ENCODE results near the gene ARPC2.
A peak's percentile ranks its signal among the peaks of the same experiment; 100 is the strongest.
"Not testable (repeated sequence)": the region's sequence is repeated elsewhere in the genome, so short reads cannot be mapped to it uniquely, and the experiment has no call there.

The ARPC2 gene

GRCh38 chr2:218271865-218272530 is 55.0 kb downstream of the ARPC2 start:
- DNase-seq: no peak

DNA sequence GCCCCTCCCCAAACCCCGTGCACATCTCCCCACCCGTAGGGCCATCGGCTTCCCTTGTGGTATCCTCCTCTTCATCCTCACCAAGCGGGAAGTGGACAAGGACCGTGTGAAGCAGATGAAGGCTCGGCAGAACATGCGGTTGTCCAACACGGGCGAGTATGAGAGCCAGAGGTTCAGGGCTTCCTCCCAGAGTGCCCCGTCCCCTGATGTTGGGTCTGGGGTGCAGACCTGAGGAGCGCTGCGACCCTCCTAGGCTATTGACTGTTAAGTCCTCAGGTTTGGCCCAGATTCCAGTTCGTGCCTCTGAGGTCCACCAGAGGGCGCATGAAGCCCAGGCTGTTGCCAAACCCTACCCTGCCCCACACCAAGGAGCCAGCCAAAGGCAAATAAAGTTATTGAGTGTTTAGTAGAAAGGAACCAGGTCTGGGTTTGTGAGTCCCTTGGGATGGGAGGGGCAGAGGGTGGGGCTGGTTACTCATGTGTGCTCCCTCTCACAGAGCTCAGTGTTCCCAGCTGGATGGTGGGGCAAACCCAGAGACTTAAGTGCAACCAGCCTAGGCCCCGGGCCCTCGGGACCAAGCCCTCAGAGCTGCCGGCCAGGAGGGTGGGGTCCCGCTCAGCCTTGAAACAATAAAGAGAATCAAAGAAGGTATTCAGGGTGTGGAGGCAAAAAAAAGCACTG is 55.7 kb downstream of the ARPC2 start:
- peak; percentile 64 for DNase-seq

DNA sequence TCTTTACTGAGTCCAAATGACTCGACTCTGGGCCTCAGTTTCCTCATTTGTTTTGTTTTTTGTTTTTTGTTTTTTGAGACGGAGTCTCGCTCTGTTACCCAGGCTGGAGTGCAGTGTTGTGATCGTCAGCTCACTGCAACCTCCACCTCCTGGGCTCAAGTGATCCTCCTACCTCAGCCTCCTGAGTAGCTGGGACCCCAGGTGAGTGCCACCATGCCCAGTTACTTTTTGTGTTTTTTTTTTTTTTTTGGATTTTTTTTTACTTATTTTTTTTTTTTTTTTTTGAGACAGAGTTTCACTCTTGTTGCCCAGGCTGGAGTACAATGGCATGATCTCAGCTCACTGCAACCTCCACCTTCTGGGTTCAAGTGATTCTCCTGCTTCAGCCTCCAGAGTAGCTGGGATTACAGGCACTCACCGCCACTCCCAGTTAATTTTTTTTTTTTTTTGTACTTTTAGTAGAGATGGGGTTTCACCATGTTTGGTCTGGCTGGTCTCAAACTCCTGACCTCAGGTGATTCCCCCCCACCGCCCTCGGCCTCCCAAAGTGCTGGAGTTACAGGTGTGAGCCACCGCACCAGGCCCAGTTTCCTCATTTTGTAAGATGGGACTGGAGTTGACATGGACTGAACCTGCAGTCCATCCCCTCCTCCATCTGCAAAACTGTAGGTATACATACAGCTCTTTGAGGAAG is 56.4 kb downstream of the ARPC2 start:
- not testable (repeated sequence) for DNase-seq

DNA sequence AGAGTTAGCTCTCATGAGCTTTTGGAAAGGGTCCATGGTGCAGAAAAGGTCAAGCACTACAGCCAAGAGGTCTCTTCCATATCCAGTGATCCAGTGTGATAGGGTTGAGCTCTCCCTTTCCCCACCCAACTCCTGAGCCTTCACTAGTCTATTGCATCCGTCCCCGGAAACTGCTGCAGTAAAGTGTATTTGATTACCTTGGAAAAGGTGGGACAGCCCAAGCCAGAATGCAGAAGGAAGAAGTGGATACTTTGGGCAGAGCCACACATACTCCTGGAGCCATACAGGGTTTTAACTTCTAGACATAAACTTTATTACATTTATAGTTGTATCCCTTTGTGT is 56.9 kb downstream of the ARPC2 start:
- DNase-seq: no peak

DNA sequence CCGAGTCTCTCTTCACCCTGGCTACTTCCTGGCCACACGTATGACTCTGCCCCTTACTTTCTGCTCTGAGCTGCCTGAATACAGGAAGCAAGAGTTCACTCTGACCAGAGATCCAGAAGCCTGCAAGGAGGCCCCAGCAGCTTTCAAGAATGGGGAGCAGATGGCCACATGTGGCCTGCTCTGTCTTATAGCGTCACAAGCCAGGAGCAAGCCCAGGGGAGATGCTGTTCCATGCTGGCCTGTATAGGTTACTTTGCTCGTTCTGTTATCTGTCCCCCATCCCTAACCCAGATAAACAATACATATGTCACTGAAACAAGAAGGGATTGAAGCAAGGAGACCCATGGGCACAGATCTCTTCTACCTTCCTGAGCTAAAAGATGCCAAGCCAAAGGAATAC is 57.6 kb downstream of the ARPC2 start:
- DNase-seq: no peak

GRCh38 chr2:218275371-218276072 is 58.5 kb downstream of the ARPC2 start:
- no peak for DNase-seq

GRCh38 chr2:218276986-218277755 is 60.2 kb downstream of the ARPC2 start:
- no peak for DNase-seq

DNA sequence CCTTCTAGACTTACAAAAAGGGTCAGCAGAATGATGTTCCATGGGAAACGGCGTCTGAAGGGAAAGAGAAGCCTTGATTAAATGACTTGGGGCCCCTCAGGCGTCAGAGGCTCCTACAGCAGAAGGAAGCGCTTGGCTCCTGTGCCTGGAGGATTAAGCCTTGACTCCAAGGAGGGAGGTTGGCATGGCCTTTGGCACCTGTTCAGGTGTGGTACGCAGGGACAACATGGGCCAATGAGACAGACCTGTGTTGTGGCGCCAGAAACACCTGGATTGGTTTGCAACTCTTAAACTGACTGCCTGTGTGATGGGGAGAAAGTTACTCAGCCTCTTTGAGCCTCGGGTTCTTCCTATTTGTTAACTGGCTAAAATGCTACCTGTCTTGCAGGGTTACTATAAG is 60.9 kb downstream of the ARPC2 start:
- DNase-seq: no peak

DNA sequence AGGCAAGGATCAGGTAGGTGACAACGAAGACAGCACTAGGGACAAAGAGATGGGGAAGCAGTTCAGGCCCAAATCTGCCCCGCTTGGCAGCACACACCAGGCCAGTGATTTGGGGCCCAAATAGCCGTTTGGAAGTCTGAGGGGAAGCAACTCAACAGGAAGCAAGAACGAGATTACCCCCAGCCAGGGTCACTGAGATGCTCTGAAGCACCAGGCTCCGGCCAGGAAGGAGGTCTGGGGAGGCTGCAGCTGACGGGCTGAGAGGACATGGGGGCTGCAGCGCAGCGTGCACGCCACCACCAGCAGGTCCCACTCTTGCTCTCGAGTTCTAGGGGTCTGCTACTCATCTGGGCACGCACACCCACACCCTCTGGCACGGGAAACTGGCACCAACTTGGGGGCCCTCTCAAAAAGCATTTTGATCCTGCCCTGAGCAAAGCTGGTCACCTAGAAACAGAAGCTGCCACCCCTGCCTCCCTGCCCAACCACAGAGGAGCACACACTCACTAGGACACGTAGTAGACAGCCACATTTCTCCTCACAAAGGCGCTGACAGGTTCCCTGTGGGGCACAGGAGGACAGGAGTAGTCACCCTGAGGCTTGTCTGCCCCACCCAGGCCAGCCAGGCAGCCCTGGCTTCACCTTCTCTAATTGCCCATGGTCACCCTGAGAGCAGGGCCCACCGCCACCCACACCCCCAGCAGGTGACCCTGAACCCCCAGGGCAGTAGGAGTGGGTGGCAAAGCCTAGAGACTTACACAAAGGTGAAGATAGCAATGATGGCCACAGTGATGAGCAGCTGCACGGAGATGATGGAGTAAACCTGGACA is 61.8 kb downstream of the ARPC2 start:
- no peak for DNase-seq

DNA sequence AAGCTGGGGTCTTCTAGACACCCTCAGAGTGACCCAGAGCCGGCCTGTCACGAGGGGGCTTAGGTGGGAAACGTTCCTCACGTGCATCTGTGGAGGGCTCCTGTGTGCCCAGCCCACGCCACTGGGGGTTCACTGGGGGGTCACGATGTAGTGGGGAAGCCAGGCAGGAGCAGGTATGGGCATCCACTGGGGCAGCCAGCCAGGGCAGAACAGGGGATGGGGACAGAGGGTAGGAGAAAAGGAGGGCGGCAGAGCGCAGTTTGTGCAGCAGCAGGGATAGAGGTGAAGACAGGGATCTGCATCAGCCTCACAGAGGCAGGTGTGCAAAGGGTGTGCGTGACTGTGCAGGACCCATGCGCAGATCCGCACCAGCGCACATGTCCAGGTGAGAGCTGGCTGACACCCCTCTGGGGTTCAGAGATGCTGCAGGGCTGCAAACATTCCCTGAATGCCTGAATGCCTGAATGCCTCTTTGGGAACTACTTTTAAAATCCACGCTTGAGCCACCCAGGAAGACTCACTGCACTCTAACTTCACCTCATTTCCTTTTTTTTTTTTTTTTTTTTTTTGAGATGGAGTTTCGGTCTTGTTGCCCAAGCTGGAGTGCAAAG is 63.4 kb downstream of the ARPC2 start:
- no peak for DNase-seq

DNA sequence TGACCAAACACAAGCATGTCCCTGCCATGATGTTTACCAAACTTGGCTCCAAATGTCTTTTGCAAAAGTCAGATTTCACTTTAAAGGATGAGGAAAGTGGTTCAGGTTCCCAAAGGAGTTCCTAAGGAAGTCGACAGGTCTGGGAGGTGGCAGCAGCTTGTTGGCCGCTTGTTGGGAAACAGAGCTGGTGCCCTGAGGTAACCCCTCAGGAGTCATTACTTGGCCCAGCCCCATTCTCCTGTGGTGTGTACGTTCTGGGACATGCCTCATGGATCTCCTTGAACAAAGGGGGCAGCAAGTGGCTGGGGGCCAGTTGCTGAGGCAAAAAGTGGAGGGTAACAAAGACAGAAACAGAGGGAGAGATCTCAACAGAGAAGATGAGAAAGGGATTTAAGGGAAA is 64.5 kb downstream of the ARPC2 start:
- no peak for DNase-seq

DNA sequence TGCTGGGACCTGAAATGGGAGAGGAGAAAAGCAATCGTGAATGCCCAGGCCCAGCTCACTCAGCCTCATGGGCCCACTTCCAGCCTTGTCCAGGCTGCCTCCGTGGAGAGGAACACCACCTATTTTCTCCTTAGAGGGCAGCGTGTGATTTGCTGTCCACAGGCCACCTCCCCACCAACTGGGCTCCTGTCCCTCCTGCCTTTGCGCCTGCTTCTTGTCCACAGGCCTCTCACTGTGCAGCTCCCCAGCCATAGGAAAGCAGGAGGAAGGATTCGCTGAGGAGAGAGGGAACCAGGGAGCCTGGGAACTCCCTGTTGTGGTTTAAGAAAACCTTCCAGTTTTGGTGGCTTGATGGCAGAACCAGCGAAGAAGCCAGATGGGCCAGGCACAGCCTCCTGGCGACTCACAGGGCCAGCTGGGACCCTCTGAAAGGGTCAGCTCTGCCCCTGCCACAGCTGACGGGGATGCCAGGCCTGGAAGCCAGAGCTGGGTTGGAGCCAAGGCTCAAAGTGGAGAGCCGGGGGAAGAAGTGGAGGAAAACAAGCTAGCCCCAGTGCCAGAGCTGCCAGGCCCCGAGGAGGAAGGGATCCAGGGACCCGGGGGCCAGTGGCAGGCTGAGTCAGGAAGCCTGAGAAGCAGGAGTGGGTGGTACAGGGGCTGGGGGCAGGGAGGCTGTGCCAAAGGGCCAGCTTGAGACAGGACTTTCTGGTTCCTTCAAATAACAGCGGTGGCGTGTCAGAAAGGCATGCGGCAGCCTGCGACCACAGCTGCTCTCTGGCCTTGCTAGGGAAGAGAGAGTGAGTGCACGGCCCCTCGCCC is 65.4 kb downstream of the ARPC2 start:
- no peak for DNase-seq

GRCh38 chr2:218284106-218284811 is 67.3 kb downstream of the ARPC2 start:
- no peak for DNase-seq

GRCh38 chr2:218285604-218286003 is 68.6 kb downstream of the ARPC2 start:
- no peak for DNase-seq

DNA sequence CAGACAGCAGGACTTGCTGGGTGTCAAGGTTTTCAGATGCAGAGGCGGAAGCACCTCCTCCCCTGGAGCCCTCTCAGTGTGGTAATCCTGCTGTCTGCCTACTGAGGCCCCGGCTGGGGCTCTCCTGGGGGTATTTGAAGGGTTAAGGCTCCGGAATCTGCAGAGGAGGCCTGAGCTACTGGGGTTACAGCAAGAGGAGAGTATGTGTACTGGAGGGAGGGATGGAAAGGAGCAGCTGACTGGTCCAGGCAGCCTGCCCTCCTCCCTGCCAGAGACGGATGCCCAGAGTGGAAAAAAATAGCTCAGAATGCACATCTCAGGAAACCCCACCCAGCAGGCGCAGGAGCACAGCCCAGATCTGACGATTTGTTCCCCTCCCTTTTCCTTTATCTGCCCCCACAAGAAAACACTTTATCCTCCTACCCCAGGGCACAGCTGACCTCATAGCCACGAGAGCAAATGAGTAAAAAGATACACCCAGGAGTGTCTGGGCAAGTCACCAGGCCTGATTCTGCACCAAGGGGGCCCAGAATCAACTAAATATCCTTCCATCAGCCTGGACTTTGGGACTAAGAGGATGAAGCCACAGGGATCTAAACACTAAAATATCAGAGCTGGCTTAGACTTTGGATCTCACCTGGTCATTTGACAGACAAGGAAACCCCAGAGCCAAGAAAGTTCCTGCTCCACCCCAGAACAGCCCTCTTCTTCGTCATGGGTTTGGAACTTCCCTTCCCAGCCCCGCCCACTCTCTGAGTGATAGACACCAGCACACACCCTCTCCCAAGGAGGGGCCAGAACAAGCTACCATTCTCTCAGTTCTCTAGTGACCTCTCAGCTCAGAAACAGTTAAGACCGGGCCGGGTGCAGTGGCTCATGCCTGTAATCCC is 69.8 kb downstream of the ARPC2 start:
- peak; percentile 70 for DNase-seq

DNA sequence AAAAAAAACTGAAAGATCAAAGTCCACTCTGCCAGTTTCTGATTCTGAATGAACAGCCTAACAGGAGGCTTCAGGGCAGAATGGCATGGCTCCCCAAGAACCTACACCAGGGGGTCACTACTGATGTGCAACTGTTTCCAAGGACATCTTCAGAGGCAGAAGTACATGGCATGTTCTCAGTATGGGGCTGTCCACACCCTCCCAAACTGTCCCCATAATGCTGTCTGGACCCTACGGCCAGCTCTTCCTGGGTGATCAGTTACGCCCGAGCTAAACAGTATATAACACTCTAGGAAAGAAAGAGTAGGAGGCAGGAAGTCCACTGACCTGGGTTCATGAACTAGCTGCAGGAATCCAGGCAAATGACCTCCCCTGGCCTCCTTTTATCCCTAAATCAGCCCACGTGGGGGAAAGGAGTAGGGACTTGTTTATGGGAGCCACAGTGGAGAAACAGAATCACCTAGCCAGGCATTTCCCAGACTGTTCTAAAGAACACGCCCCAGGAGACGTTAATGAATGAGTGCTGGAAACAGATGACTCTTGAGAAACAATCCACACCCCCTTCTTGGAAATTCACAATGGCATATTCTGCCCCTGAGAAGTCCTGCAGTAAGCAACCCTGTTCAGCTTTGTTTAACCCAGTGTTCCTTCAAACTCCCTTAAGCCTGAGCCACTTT is 72.8 kb downstream of the ARPC2 start:
- no peak for DNase-seq

GRCh38 chr2:218290316-218291261 is 73.6 kb downstream of the ARPC2 start:
- peak; percentile 25 for DNase-seq

Measured in effector CD8-positive, alpha-beta T cell (primary cell).